C4-2B (cell line): Measurements from ENCODE around the gene TRMT2A.

ENCODE experiments used
- H3K27ac ChIP-seq: fragments of 450-650 bp; 2 replicates; pipeline ENCODE4 v1.5.1; 2017
- ZFX ChIP-seq: fragments of 450-650 bp; IDR thresholded peaks from 2 replicates; pipeline ENCODE4 v1.6.1; 2017
- TF ChIP-seq, protein P1 (sequence below): fragments of 450-650 bp; conservative IDR thresholded peaks from 2 replicates; pipeline ENCODE4 v1.5.1; 2017; ENCODE audit warnings: mild to moderate bottlenecking

The TRMT2A gene

DNA sequence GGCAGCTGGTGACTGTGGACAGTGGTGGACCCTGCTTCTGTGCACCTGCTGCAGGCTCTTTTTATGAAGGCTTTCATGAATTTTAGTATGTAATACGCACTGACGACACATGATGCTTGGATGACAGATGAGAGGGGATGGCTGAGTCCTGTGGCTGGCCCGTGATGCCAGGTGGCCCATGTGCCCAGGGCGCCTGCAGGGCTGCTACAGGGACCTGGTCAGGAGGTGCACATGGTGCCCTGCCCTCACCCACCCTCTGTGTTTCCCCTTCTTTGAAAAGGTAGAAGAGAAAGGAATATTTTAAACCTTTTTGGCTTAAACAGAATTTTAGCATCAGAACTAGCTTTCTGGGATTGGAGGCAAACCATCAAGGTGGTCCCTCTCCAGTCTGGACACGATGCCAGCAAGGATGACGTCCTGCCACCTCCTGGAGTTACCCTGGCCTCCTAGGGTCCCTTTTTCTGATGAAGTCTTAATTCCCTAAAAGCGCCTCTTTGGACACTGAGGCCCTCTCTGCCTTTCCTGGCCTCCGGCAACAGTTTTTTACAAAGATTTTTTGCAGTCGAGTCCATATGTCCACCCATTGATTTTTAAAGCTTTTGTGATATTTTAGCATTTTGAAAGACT is 6.6 kb downstream of the TRMT2A start:
- TF ChIP-seq, protein P1, sequence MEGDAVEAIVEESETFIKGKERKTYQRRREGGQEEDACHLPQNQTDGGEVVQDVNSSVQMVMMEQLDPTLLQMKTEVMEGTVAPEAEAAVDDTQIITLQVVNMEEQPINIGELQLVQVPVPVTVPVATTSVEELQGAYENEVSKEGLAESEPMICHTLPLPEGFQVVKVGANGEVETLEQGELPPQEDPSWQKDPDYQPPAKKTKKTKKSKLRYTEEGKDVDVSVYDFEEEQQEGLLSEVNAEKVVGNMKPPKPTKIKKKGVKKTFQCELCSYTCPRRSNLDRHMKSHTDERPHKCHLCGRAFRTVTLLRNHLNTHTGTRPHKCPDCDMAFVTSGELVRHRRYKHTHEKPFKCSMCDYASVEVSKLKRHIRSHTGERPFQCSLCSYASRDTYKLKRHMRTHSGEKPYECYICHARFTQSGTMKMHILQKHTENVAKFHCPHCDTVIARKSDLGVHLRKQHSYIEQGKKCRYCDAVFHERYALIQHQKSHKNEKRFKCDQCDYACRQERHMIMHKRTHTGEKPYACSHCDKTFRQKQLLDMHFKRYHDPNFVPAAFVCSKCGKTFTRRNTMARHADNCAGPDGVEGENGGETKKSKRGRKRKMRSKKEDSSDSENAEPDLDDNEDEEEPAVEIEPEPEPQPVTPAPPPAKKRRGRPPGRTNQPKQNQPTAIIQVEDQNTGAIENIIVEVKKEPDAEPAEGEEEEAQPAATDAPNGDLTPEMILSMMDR = no peak
- TF ChIP-seq ZFX = no peak

DNA sequence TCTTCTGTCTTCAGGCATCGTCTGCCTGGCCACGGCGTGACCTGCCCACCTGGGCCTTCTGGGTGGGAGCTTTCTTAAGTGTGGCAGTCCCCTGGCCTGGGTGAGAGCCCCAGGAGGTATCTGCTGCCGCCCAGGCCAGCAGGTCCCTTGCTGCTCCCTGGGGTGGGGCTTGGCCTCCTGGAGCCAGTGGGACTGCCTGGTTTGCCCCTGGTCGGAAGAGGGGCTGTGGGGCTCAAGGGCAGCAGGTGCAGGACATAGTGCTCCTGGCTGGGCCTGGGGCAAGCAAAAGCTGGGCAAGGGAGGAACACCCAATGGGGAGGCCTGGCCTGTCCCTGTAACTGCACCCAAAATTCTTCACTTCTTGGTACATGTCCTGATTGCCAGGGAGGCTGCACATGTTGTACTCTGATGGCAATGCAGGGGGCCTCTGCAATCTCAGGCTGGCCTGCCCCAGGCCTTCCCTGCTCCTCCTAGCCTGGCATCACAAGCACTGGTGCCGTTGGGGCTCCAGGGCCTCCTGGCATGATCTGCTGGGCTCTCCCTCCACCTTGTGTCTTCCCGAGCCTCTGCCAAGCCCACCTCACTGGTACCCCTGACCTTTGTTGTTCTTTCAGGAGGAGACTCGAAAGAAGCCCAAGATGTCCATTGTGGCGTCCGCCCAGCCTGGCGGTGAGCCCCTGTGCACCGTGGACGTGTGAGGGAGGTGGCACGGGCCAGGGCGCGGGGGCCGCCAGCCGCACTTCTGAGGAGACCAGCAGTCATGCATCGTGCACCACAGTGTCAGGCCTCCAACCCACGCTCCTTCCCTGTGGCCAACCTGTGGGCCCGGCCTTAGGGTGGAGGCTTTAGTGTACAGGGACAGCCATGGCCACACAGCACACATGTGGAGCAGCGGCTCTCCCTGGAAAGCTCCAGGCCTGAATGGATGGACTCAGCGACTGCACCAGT is 7.3 kb downstream of the TRMT2A start:
- H3K27ac ChIP-seq = no peak overlapping the region
- TF ChIP-seq, protein P1 = no peak
- TF ChIP-seq ZFX = no peak

More for the DNA sequence above, 6.6 kb downstream of the TRMT2A start:
- H3K27ac ChIP-seq = no peak overlapping the region

DNA sequence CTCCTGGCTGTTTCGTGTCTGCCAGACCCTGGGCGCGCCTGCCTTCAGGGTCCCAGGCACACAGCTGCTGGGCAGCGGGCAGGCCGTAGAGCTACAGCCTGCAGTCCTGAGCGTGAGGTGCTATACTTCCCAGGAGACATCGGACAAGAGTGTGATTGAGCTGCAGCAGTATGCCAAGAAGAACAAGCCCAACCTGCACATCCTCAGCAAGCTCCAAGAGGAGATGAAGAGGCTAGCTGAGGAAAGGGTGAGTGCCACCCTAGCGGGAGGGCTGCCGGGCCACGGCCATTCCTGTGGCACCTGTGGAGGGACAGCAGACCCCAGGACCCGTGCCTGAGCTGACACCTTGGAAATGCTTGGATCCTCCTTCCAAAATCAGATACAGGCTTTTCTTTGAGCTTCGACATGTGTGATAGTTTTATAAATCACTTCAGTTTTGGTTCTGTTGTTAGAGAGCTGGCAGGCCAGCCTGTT is 8.2 kb downstream of the TRMT2A start:
- TF ChIP-seq, protein P1 = no peak
- no peak for TF ChIP-seq ZFX
- H3K27ac ChIP-seq = no peak overlapping the region

DNA sequence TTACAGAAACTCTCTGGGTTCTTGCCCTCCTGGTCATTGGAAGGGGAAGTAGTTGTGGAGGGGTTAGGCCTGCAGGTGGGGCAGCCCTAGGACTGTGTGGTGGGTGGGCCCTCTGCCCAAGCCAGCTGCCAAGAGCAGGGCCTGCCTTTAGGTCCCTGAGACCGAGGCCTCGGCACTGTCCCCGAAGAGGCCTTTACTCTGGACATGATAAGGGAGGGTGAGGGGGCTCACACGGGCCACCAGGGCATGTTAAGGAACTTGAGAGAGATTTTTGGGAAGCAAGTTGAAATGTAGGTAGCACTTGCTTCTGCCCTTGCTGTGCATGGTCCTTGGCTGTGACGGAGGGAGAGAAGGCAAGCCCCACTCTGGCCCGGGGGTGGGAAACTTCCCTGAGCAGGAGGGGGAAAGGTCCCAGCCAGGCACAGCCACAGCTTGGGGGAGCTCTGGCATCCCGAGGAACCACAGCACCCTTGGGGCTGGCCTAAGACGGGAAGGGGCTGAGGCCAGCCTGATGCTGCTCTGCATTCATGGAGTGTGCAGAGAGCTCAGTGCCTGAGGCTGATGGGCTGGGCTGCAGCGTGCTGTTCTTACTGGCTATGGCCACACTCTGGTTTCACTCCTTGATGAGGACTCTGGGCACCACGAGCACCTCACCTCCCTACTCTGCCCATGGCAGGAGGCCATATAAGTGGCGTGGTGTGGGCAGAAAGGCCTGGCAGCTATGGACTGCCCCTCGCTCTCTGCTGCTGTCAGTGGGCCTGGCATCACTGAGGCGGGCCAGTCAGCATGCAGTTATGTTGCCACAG is 8.9 kb downstream of the TRMT2A start:
- H3K27ac ChIP-seq = no peak overlapping the region

DNA sequence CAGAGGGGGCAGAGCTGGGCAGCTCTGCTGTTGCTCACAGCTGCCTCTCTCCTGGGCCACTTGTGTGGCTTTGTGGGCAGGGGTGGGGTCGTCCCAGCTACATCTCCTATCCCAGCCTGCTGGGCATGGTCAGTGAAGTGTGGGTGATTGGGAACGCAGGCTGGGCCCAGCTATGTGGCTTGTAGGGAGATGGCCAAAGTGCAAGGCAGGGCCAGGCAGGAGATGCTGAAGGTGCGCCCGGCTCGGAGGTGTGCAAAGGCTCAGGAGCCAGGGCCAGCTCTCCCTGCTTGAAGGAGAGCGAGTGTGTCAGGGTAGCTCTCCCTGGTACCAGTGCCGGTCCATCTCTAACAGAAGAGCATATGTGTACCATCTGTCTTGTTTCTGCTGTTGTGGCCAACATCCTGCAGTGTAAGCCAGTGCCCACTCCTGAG is 9.5 kb downstream of the TRMT2A start:
- no peak overlapping the region for H3K27ac ChIP-seq
- TF ChIP-seq, protein P1 = no peak
- no peak for TF ChIP-seq ZFX

More for the DNA sequence above, 8.9 kb downstream of the TRMT2A start:
- TF ChIP-seq ZFX = no peak
- TF ChIP-seq, protein P1 = no peak

DNA sequence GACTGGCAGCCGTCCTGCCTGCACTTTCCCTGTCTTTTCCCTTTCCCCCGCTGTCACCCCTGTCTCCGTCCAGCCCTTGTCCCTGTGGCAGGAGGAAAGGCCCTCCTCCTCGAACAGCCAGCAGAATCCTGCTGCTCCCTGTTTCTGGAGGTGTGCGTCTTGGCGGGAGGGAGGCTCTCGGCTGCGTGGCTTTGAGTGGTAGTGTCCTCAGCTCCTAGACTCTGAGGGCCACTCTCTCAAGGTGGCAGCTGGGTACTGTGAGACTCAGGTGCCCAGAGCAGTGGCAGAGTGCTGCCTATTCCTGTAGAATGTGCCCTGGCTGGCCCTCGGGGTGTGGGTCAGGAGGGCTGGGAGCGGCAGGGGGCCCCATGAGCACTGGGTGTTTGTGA is 10.2 kb downstream of the TRMT2A start:
- no peak for TF ChIP-seq ZFX
- TF ChIP-seq, protein P1 = no peak
- H3K27ac ChIP-seq = no peak overlapping the region
